ENCODE results near the gene RPGR. TPM values are rescaled to one million over a fixed set of nuclear protein-coding genes. Genes with fewer than 3 reads are reported as not detected.

RPGR gene
- total and polyA plus RNA-seq, 2 experiments from 2014 or later: 7.4 to 36.3 TPM

DNA sequence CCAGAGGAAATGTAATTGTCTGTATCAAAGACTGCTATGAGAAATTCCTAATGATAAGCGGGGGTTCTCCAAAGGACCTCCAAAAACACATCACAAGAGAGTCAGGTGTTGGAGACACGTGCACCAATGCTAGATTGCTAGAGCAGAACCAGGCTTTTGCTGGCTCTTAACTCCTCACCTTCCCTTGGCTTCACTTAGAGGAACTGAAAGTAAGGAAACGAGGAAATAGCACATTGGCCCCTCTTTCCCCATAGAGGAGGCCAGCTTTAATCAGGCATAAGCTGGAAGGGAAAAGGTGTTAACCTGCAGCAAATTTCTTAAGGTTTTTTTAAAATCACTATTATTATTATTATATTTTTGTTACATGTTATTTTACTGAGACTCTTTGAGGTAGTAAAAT, 38.6 kb upstream of the RPGR start (continued):
- TF ChIP-seq, protein P1, sequence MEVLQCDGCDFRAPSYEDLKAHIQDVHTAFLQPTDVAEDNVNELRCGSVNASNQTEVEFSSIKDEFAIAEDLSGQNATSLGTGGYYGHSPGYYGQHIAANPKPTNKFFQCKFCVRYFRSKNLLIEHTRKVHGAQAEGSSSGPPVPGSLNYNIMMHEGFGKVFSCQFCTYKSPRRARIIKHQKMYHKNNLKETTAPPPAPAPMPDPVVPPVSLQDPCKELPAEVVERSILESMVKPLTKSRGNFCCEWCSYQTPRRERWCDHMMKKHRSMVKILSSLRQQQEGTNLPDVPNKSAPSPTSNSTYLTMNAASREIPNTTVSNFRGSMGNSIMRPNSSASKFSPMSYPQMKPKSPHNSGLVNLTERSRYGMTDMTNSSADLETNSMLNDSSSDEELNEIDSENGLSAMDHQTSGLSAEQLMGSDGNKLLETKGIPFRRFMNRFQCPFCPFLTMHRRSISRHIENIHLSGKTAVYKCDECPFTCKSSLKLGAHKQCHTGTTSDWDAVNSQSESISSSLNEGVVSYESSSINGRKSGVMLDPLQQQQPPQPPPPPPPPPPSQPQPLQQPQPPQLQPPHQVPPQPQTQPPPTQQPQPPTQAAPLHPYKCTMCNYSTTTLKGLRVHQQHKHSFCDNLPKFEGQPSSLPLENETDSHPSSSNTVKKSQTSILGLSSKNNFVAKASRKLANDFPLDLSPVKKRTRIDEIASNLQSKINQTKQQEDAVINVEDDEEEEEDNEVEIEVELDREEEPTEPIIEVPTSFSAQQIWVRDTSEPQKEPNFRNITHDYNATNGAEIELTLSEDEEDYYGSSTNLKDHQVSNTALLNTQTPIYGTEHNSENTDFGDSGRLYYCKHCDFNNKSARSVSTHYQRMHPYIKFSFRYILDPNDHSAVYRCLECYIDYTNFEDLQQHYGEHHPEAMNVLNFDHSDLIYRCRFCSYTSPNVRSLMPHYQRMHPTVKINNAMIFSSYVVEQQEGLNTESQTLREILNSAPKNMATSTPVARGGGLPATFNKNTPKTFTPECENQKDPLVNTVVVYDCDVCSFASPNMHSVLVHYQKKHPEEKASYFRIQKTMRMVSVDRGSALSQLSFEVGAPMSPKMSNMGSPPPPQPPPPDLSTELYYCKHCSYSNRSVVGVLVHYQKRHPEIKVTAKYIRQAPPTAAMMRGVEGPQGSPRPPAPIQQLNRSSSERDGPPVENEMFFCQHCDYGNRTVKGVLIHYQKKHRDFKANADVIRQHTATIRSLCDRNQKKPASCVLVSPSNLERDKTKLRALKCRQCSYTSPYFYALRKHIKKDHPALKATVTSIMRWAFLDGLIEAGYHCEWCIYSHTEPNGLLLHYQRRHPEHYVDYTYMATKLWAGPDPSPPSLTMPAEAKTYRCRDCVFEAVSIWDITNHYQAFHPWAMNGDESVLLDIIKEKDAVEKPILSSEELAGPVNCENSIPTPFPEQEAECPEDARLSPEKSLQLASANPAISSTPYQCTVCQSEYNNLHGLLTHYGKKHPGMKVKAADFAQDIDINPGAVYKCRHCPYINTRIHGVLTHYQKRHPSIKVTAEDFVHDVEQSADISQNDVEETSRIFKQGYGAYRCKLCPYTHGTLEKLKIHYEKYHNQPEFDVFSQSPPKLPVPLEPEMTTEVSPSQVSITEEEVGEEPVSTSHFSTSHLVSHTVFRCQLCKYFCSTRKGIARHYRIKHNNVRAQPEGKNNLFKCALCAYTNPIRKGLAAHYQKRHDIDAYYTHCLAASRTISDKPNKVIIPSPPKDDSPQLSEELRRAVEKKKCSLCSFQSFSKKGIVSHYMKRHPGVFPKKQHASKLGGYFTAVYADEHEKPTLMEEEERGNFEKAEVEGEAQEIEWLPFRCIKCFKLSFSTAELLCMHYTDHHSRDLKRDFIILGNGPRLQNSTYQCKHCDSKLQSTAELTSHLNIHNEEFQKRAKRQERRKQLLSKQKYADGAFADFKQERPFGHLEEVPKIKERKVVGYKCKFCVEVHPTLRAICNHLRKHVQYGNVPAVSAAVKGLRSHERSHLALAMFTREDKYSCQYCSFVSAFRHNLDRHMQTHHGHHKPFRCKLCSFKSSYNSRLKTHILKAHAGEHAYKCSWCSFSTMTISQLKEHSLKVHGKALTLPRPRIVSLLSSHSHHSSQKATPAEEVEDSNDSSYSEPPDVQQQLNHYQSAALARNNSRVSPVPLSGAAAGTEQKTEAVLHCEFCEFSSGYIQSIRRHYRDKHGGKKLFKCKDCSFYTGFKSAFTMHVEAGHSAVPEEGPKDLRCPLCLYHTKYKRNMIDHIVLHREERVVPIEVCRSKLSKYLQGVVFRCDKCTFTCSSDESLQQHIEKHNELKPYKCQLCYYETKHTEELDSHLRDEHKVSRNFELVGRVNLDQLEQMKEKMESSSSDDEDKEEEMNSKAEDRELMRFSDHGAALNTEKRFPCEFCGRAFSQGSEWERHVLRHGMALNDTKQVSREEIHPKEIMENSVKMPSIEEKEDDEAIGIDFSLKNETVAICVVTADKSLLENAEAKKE (CRISPR knock-in tag; IDR thresholded peaks at IDR 0.05): no peak
- TF ChIP-seq, protein P2, sequence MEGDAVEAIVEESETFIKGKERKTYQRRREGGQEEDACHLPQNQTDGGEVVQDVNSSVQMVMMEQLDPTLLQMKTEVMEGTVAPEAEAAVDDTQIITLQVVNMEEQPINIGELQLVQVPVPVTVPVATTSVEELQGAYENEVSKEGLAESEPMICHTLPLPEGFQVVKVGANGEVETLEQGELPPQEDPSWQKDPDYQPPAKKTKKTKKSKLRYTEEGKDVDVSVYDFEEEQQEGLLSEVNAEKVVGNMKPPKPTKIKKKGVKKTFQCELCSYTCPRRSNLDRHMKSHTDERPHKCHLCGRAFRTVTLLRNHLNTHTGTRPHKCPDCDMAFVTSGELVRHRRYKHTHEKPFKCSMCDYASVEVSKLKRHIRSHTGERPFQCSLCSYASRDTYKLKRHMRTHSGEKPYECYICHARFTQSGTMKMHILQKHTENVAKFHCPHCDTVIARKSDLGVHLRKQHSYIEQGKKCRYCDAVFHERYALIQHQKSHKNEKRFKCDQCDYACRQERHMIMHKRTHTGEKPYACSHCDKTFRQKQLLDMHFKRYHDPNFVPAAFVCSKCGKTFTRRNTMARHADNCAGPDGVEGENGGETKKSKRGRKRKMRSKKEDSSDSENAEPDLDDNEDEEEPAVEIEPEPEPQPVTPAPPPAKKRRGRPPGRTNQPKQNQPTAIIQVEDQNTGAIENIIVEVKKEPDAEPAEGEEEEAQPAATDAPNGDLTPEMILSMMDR (conservative IDR thresholded peaks at IDR 0.05; ENCODE audit: low read depth in 2 of 2): no peak
- no peak for TF ChIP-seq ZNF114 (CRISPR knock-in tag; IDR thresholded peaks at IDR 0.05)
- TF ChIP-seq POLR2AphosphoS5 (IDR thresholded peaks at IDR 0.05; ENCODE audit: low read depth): no peak
- no peak for TF ChIP-seq NANOG (IDR thresholded peaks at IDR 0.05; ENCODE audit: borderline replicate concordance)
- TF ChIP-seq CREB1 (CRISPR knock-in tag; IDR thresholded peaks at IDR 0.05; ENCODE audit: low read depth): no peak
- no peak for TF ChIP-seq JUNB (IDR thresholded peaks at IDR 0.05; ENCODE audit: unreplicated experiment)
- TF ChIP-seq, protein P3, sequence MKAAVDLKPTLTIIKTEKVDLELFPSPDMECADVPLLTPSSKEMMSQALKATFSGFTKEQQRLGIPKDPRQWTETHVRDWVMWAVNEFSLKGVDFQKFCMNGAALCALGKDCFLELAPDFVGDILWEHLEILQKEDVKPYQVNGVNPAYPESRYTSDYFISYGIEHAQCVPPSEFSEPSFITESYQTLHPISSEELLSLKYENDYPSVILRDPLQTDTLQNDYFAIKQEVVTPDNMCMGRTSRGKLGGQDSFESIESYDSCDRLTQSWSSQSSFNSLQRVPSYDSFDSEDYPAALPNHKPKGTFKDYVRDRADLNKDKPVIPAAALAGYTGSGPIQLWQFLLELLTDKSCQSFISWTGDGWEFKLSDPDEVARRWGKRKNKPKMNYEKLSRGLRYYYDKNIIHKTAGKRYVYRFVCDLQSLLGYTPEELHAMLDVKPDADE (IDR thresholded peaks at IDR 0.05): no peak
